Esophagus muscularis mucosa (tissue), 4 donors: ENCODE measurements around the gene MAST4. TPM values are rescaled to one million over a fixed set of nuclear protein-coding genes. Genes with fewer than 3 reads are reported as not detected.
A peak's percentile ranks its signal among the peaks of the same experiment; 100 is the strongest.

Source experiments
- DNase-seq: peaks from one replicate; pipeline ENCODE4 v3.0.0-alpha.2; 2017; ENCODE audit errors: extremely low spot score
- H3K27ac ChIP-seq, 4 donors: fragments of 200-600 bp; sonication (generic); replicated peaks in 1 of 4; 1 replicate in 3 of 4; 2 replicates in 1 of 4; pipeline ENCODE4 v1.5.1; 2016 to 2019; ENCODE audit warnings: mild to moderate bottlenecking in 1 of 4
- H3K27me3 ChIP-seq, 4 donors: fragments of 200-600 bp; sonication (generic); one replicate each; pipeline versions ENCODE4 v1.5.1 to v1.6.0; 2016 to 2019
- H3K36me3 ChIP-seq, 4 donors: fragments of 200-600 bp; sonication (generic); one replicate each; pipeline ENCODE4 v1.5.1; 2016 to 2019
- H3K4me1 ChIP-seq, 4 donors: fragments of 200-600 bp; sonication (generic); one replicate each; pipeline ENCODE4 v1.5.1; 2016 to 2019
- H3K4me3 ChIP-seq, 4 donors: fragments of 200-600 bp; sonication (generic); 1 replicate in 2 of 4; 2 replicates in 2 of 4; pipeline ENCODE4 v1.5.1; 2016 to 2019; ENCODE audit warnings: mild to moderate bottlenecking in 4 of 4, moderate library complexity in 1 of 4
- H3K9me3 ChIP-seq, 4 donors: fragments of 200-600 bp; sonication (generic); 1 replicate in 3 of 4; 2 replicates in 1 of 4; pipeline ENCODE4 v1.5.1; 2016 to 2019
- CTCF ChIP-seq, 3 experiments: fragments of 200-600 bp in 2 of 3; fragments of 450-650 bp in 1 of 3; sonication (generic) in 2 of 3; IDR thresholded peaks; one replicate each; pipeline ENCODE4 v1.5.1; 2017 to 2019; ENCODE audit warnings: antibody characterized with exemption in 3 of 3, mild to moderate bottlenecking in 2 of 3, moderate library complexity in 1 of 3
- EP300 ChIP-seq: sonication (generic); formaldehyde crosslinking; IDR thresholded peaks from one replicate; pipeline ENCODE4 v1.6.1; 2017; ENCODE audit warnings: antibody characterized with exemption
- POLR2A ChIP-seq: fragments of 450-650 bp; IDR thresholded peaks from one replicate; pipeline ENCODE4 v1.6.1; 2017; ENCODE audit warnings: antibody characterized with exemption, moderate library complexity, mild to moderate bottlenecking, low read depth
- POLR2AphosphoS5 ChIP-seq, 2 donors: sonication (generic); formaldehyde crosslinking; IDR thresholded peaks; one replicate each; pipeline ENCODE4 v1.6.1; 2017; ENCODE audit warnings: antibody characterized with exemption in 2 of 2
- WGBS: methylation state at CpG from one replicate; pipeline ENCODE4 v1.1.5; 2018; 5-methylcytosine and 5-hydroxymethylcytosine counted together
- intact Hi-C: fragments of 100-400 bp; cut with DNase I; formaldehyde crosslinking; loops from one replicate; pipeline ENCODE4 v1.15.1; 2023
- total RNA-seq, 4 donors: library from RNA; depleted of rRNA; stranded (reverse); fragments of >200 nt; gene quantifications; one replicate each; pipeline versions ENCODE4 v1.1.0 to v1.2.1, GENCODE V29; 2016

MAST4 gene
- total RNA-seq, 4 donors from 2014 or later, result 26.2 to 39.7 (median 35.8) TPM

- 79% methylated on average over 3 of the region's 3 CpGs for WGBS
- Histone ChIP-seq H3K27me3 (no peaks in the 10 kb centered on the region), H3K4me1 (peaks cover 0 to 23% (median 18%) of the 10 kb centered on the region in 4 donors), H3K27ac (peak overlapping the region in 1 of 4 donors; percentile 44), H3K36me3 (no peaks in the 10 kb centered on the region), H3K9me3 (no peaks in the 10 kb centered on the region), H3K4me3 (no peak overlapping the region)
- TF ChIP-seq POLR2AphosphoS5 (IDR thresholded peaks at IDR 0.05), result no peak
- no peak for TF ChIP-seq EP300
- no peak for TF ChIP-seq POLR2A
- no peak for TF ChIP-seq CTCF (IDR thresholded peaks at IDR 0.05)
- intact Hi-C loops, result no loop called here
- DNase-seq, result no peak
Observed at GRCh38 chr5:67194166-67194565, 598.0 kb downstream of the MAST4 start.

- Histone ChIP-seq H3K36me3 (no peaks in the 10 kb centered on the region), H3K4me3 (peak overlapping the region in 1 of 4 donors; percentile 20), H3K27me3 (no peaks in the 10 kb centered on the region), H3K27ac (no peak overlapping the region), H3K9me3 (no peaks in the 10 kb centered on the region), H3K4me1 (peaks cover 0 to 23% (median 18%) of the 10 kb centered on the region in 4 donors)
- 74% methylated on average over 7 of the region's 7 CpGs for WGBS
- no peak for DNase-seq
- no peak for TF ChIP-seq EP300
- intact Hi-C loops, result no loop called here
Observed at GRCh38 chr5:67195406-67196275, 599.4 kb downstream of the MAST4 start.

GRCh38 chr5:67196537-67197059 lies 600.4 kb downstream of the MAST4 start, which contains the start of gene CD180:
Gene CD180, minus strand, starts transcription at chr5:67196799. Its CDS starts 158 bp downstream, at chr5:67196641.
- WGBS, result 63% methylated on average over 5 of the region's 5 CpGs
- intact Hi-C loops, result no loop called here

GRCh38 chr5:67197536-67197935 lies 601.3 kb downstream of the MAST4 start:
- H3K4me1 ChIP-seq, result peaks cover 0 to 21% (median 16%) of the 10 kb centered on the region in 4 donors
- no peak overlapping the region for H3K27ac ChIP-seq
- no peak overlapping the region for H3K4me3 ChIP-seq
- WGBS, result 97% methylated on average over 1 of the region's 1 CpG
- no peaks in the 10 kb centered on the region for H3K27me3 ChIP-seq
- no peaks in the 10 kb centered on the region for H3K9me3 ChIP-seq
- TF ChIP-seq CTCF (IDR thresholded peaks at IDR 0.05) (no peak), POLR2AphosphoS5 (IDR thresholded peaks at IDR 0.05) (no peak), EP300 (no peak), POLR2A (no peak)
- intact Hi-C loops, result no loop called here
- no peaks in the 10 kb centered on the region for H3K36me3 ChIP-seq
- no peak for DNase-seq

More at GRCh38 chr5:67196537-67197059, 600.4 kb downstream of the MAST4 start, which contains the start of gene CD180:
- no peak for DNase-seq
- no peak within 1 kb of the TSS for H3K27ac ChIP-seq
- peak within 1 kb of the TSS in 1 of 4 donors; percentile 20 for H3K4me3 ChIP-seq
- TF ChIP-seq POLR2A (no peak), EP300 (no peak), CTCF (IDR thresholded peaks at IDR 0.05) (no peak), POLR2AphosphoS5 (IDR thresholded peaks at IDR 0.05) (no peak)
- no peaks in the 10 kb centered on the region for H3K36me3 ChIP-seq
- no peaks in the 10 kb centered on the region for H3K9me3 ChIP-seq
- no peaks in the 10 kb centered on the region for H3K27me3 ChIP-seq
- peaks cover 0 to 23% (median 18%) of the 10 kb centered on the region in 4 donors for H3K4me1 ChIP-seq

- DNase-seq, result no peak
- H3K4me3 ChIP-seq, result no peak overlapping the region
- TF ChIP-seq CTCF (IDR thresholded peaks at IDR 0.05) (no peak), EP300 (no peak), POLR2A (no peak), POLR2AphosphoS5 (IDR thresholded peaks at IDR 0.05) (no peak)
- intact Hi-C loops, result no loop called here
- 91% methylated on average over 1 of the region's 1 CpG for WGBS
- H3K9me3 ChIP-seq, result no peaks in the 10 kb centered on the region
- no peaks in the 10 kb centered on the region for H3K27me3 ChIP-seq
- no peak overlapping the region for H3K27ac ChIP-seq
- no peaks in the 10 kb centered on the region for H3K36me3 ChIP-seq
- peaks cover 0 to 10% (median 4%) of the 10 kb centered on the region in 4 donors for H3K4me1 ChIP-seq
Observed at GRCh38 chr5:67198917-67199316, 602.7 kb downstream of the MAST4 start.
